Posterior cingulate gyrus (tissue), 11 donors: Measurements from ENCODE around the gene CREB1.

Experiments
- DNase-seq, 10 donors: peaks; one replicate each; pipeline versions ENCODE4 v3.0.0 to v3.0.0-alpha.2; 2020 to 2021; ENCODE audit warnings: mixed read lengths in 3 of 10
- intact Hi-C: fragments of 100-400 bp; cut with DNase I; formaldehyde crosslinking; loops from one replicate; pipeline ENCODE4 v1.15.1; 2023

The CREB1 gene

DNA sequence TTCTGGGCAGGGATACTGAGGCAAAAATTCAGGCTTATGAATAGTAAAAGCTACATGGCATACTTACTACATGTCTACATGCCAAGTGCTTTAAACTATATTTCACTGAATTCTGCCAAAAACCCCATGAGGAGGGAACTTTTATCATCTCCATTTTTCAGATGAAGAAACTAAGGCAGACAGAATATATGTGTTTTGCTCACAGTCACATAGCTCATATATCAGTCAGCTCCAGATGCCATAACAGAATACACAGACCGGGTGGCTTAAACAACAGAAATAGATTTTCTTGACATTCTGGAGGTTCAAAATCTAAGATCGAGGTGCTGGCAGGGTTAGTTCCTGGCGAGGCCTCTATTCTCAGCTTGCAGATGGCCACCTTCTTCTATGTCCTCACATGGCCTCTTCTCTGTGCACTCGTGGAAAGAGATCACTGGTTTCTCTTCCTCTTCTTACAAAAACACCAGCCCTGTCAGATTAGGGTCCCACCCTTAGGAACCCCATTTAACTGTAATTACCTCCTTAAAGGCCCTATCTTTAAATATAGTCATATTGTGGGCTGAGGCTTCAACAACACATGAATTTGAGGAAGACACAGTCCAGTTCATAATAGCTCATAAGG, 27.1 kb upstream of the CREB1 start:
- DNase-seq: no peak

DNA sequence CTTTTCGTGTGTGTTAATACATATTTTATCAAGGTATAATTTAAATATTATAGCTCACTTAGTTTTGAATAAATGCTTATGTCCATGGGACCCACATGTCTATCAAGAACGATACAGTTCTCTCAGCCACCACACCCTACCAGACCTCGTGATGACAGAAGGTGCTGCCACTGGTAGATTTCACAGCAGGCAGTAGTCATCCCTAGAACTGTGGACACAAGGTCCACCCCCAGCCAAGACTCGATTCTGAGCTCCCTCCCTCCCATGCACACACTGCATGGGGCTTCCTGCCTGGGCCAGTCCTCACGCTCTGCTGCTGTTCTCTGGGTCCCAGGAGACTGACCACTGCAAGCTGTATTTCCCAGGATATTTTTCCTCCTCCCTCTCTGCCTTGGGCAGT, 26.5 kb upstream of the CREB1 start:
- intact Hi-C loops: no loop called here
- DNase-seq: peak in 2 of 10 donors; percentile 55 to 69

More for the DNA sequence above, 27.1 kb upstream of the CREB1 start:
- intact Hi-C loops: no loop called here

DNA sequence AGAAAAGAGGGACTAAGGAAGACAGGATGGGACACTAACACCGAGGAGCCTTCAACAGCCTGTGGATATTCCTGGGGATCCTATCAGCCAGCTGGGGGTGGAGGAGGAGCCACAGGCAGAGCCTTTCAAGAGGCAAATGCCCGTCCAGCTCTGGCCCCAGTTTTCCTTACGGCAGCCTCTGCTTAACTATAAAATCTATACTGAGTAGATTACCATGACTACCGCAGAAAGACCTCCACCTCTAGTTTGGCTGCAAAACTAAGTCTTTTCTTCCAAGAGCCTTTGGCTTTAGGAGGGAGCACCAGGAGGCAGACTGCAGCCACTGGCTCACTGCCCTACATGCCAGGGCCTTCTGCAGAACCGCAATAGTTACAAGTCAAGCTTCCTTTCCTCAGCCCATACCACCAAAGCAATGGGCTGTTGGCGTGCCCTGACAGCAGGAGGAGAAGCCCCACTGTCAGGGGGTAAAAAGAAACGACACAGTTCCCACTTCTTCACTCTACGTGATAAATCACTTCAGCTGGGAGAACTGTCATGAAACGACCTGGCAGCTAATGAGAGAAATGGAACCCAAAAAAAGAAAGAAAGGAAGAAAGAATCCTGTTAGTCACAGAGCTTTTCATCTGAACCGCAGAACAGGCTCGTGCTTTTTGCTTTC, 25.1 kb upstream of the CREB1 start:
- DNase-seq: peak in 4 of 10 donors; percentile 26 to 84 (median 74)
- intact Hi-C loops: no loop called here

DNA sequence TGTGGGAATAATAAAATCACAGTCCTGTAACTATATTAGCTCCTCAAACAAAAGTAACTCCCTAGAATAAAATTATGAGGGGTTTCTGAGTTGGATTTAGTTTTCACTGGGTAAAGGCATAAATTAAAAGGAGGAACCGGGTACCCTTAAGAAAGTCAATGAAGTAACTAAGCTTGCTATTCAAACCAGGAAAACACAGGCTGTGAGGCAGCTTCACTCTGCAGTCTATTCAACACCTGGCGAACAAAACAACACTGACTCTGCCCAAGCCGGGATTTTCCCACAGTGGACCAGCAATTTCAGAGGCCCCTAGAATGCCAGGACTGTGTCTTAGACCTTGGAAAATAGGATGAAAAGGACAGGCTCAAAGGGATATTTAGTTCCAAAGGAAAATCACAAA, 24.6 kb upstream of the CREB1 start:
- DNase-seq: no peak
- intact Hi-C loops: no loop called here

DNA sequence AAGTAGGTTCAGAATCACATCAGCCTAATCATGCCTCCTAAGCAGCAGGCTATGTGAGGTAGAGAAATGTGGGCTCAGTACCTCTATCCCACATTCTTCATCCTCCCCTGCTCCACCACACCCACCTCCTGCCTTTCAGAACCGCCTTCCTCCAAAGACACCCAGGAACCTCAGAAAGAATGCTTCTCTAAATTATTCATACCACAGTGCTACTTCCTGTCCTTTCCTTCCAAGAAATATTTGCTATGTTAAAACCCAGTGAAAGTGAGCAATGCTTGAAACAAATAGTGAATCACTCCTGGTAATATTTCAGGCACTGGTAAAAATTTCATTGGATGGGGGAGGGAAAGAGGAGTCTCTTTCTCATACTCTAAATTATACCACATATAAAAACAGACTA, 24.0 kb upstream of the CREB1 start:
- DNase-seq: no peak
- intact Hi-C loops: no loop called here

DNA sequence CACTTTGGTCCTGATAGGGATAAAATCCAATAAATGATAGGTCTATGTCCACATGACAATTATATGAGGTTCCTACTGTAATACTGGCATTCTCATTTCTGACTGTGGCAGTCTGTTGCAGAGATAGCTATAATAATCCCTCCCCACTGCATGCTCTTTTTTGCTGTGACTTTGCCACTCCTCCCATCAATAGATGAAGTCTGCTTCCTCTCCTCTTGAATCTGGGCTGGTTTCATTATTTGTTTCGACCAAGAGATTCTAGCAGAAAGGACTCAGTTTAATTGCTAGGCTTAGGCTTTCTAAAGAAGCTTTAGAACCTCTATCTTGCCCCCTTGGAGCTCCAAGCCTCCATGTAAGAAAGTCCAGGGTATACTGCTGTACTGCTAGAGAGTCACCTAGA, 23.3 kb upstream of the CREB1 start:
- no peak for DNase-seq
- intact Hi-C loops: no loop called here

DNA sequence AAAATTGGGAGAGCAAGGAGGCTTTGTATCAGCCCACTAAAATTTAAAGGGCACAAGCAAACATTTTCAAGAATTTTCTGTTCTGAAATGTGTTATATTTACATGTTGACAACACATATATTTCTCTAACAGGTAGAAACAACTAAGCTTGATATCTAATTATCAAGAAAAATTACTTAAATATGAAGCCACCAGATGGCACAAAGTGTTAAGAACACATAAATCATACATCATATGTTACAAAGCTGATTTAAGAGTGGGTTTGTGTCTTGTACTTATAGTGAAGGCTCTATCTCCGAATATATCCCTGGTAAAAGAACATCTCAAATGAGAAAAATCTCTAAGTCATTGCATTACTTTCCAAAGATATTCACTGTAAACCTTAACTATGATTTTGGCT, 19.6 kb upstream of the CREB1 start:
- no peak for DNase-seq
- intact Hi-C loops: no loop called here

DNA sequence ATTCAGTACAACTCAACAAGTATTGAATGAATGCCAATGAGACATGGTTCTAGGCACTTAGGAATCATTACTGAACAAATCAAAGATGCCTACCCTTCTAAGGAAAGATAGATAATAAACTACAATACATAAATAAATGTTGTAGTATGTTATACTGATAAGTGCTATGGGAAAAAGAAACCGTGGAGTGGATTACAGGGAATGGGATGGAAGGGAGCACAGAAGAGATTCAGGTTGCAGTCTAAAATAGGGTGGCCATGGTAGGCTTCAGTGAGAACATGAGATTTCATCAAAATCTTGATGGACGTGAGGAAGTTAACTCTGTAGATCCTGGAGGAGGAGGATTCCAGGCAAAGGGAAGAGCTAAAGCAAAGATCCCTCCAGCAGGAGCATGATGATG, 17.9 kb upstream of the CREB1 start:
- intact Hi-C loops: no loop called here
- DNase-seq: no peak

DNA sequence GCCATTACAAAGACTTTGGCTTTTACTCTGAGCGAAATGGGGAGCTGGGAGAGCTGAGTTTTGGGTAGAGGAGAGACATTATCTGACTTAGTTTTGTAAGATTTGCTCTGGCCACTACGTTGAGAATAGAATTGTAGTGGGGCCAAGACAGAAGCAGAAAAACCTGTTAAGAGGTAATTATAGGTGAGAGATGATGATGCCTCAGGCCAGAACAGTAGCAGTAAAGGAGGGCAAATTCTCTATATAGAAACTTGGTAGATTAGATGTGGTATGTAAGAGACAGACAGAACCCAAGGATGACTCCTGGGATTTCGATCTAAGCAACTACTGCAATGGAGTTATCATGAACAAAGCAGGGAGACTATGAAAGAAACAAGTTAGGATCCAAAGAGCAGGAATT, 17.4 kb upstream of the CREB1 start:
- no peak for DNase-seq
- intact Hi-C loops: no loop called here

DNA sequence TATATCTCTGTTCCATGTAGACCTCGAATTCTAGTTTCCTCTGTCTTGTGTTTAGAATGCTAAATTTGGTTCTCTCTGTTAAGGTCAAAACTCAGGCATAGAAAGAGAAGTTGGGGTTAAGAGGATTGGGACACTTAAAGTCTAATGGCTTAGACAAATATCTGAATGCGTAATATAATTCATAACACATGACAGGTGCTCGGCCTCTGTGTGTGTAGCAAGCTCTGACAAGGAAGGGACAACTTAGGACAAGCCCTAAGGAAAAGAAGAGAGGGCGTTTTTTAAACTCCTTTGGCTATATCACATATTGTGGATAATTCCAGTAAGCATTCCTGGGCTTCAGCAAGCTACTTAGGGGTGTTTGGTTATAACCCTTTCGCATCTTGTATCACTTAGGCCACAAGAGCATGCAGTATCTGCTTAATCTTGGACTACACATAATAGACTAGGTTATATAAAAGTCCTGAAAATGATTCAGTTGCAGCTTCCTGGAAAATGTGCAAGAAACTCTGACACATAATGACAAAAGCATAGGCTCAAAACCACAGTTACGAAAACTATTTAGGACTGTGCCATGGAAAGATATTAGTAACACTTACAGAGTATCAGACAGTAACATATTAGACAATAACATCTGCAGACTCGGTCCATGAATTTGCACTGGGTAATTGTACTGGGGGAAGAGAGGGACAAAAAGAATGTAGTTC, 16.1 kb upstream of the CREB1 start:
- intact Hi-C loops: no loop called here
- DNase-seq: no peak

DNA sequence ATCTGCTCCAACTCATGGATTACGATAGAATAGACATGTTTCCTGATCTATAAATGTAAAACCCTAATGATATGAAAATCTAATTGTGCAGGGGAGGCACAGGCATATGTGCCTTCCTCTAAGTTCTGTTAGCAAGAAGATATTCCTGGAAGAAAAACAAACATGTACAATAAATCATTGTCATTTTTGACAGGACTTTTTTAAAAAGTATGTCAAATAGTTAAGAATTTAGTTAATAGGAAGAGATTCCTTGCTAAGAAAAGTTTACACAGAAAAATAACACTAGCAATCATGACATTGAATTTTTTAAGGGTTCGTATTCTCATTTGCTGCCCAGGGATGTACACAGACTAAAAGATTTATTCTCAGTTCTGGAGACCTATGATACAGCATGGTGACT, 15.3 kb upstream of the CREB1 start:
- intact Hi-C loops: no loop called here
- DNase-seq: no peak

DNA sequence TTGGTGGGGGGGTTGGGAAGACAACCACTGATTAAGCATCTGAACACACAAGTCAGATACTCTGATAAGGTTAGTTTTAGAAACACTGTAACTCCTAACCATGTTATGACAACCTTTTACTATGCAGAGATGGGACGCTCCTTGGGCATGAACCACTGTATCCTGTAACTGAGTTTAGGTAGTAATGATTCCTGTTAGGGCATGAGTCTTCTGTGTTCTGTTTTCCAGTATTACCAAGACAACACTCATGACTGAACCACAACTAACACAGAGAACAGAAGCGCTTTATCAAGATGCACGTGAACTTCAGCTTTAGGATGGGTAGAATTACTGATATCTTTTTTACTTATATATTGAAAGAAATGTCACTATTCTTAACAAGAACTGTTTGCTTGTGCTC, 14.1 kb upstream of the CREB1 start:
- no peak for DNase-seq
- intact Hi-C loops: no loop called here

DNA sequence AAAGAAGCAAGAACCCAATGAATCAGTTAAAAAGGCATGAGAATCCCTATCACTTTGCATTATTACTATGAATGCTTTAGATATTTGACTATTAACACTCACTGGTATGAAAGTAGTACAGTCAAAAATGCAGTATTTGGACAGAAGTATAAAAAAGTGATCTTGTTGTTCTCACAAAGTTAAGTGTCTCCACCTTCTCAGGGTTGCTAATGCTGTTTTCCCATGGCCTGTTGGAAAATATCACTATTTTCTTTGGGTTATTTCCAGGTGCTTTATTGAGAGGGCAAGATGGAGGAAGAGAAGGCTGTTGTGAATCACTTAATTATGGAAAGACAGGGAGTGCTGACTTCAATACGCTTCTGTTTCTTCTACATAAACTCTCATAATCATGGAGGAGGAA, 13.6 kb upstream of the CREB1 start:
- DNase-seq: no peak
- intact Hi-C loops: no loop called here

DNA sequence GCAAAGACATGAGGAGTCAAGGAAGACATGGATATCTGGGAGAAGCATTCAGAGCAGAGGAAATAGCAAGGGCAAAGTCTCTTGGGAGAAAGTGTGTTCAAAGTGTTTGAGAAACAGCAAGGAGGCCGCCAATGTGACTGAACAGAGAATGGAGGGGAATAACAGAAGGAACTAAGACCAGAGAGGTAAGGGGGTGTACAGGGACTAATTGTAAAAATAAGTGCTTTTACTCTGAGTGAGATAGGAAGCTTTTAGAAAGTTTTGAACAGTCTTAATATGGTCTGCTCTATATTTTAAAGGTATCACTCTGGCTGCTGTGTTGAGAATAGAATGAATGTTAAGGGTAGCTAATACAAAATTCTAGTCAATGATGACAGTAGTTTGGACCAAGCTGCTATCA, 6.8 kb upstream of the CREB1 start:
- intact Hi-C loops: loop anchor here (10.0 kb wide), 1 partner anchor 742 kb away; the partner anchor contains the start of gene PIKFYVE
- no peak for DNase-seq

DNA sequence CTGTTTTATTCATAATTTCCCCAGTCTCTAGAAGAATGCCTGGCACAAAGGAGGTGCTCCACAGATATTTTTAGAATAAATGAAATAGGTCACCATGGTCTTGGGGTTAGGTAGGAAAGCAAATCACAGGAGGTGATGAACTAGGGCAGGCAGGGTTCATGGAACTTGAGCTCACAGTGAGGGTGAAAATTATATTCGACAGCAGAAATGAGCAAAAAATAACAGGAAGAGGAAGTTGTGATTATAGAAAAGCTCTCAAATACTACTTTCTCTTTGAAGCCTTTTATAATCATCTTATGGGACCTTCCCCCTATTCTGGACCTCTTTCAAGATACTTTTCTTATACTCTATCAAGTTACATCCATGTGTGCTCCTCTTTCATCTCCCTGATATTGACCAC, 4.5 kb upstream of the CREB1 start:
- intact Hi-C loops: loop anchor here (10.0 kb wide), 1 partner anchor 740 kb away; the partner anchor contains the start of gene PIKFYVE
- no peak for DNase-seq

DNA sequence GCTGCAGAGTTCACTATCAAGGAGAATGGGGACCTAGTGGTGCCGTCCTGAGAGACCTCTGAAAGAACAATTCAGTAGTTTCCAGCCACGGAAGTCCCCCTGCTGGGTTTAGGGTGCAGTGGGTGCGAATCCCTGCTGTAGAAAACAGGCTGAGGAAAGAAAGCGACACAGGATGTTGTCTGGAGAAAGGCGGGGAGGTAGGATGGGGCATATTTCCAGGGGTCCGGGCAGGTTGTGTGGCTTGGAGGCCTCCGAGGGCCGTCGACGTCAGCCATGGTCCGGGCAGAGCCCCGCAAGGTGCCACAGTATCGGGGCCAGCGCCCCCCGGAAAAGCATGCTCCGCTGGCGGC, 807 bp upstream of the CREB1 start:
- intact Hi-C loops: loop anchor here (1.0 to 10.0 kb wide), 2 partner anchors 182 to 736 kb away; partner anchors contain the start of genes CCNYL1 and PIKFYVE

DNA sequence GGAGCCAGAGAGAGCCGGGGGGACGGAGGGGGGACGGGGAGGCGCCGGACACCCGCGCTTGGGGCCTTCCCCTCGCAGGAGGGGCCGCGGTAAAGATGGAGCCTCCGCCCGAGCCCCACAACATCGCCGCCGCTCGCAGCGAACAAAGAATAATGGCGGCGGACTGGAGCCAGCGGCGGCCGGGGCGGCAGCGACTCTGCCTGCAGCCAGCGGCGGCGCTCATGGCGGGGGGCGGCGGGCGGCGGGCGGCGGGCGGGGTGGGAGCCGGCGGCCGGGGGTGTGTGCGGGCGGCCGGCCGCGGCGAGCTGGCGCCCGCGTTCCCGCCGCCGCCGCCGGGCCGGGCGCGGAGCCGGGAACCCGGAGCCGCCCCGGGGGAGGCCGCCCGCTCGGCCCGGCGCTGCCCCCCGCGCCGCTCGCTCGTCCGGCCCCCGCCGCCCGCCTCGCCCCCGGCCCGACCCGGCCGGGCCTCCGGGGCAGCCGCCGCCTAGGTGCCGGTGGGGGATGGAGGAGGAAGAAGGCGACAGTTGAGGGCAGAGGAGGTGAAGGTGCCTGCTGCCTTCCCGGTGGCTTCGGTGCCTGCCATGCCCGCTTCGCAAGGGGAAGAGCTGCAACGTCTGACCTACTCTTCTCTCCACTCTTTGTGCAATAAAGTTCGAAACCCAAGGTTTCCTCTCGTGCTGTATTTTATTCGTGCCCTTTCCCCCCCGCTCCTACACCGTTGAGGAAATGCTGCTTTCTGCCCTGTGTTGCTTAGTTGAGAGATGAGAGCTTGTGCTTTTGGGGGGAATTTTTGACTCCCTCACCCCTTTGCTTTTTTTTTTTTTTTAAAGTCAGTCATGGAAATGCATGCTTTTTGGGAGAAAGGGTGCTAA, 634 bp downstream of the CREB1 start:
- DNase-seq: peak in 7 of 10 donors; percentile 17 to 81 (median 30)
- intact Hi-C loops: loop anchor here (1.0 kb wide), 1 partner anchor 95 kb away; the partner anchor contains the start of gene METTL21A

More for the DNA sequence above, 807 bp upstream of the CREB1 start:
- peak in 2 of 10 donors; percentile 72 to 88 for DNase-seq

DNA sequence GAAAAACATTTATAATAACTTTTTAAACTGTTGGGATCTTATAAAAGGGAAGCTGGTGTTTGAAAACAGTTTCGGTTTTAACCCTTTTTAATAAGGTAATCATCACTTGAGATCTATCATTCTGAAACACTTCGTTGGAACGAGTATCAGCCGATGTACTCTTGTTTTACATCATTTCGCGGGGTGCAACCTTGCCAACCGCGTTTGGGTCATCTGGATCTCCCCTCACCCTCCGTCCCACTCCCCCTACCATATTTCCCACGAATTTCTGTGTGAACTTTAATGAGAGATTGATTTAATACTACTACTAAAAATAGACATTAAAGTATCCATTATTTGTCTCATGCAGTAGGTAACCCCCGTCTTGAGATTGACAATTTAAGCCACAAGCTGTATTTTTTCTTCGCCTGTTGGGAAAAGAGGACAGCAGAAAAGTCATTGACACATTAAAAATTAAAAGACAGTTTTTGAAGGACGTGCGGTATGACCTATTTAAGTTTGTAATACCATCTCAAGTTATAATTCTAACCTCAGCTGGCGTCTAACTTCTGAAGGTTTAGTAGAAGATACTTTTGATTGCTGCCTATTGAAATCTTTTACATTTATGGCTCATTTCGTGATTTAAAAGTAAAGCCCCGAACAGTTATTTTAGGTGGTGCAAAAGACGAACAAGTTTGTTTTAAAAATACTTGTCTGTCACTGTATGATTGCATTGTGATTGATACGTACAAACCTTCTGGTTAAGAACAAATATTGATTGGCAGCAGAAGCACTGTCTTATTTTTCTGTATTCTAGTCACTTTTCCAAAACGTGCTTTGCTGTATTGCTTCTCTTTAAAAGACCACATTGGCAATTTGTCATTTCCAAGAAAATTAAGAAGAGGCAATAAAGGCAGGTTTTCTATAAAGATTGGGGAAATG, 1.5 kb downstream of the CREB1 start:
- intact Hi-C loops: no loop called here
- no peak for DNase-seq

DNA sequence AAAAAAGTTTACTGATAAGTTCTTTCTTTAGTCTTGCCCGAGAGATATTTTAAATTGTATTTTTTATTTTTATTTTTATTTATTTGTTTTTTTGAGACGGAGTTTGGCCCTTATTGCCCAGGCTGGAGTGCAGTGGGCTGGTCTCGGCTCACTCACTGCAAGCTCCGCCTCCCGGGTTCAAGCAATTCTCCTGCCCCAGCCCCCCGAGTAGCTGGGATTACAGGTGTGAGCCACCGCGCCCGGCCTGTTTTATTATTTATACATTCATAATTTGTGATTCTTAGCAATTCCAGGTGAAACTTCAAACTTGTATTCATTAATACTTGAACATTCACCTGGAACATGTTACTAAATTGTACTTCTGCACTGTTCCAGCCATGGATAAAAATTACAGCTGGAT, 2.9 kb downstream of the CREB1 start:
- intact Hi-C loops: no loop called here
- DNase-seq: no peak
